Vagina (tissue), 2 donors: Measurements from ENCODE around the gene STARD7. TPM values are rescaled to one million over a fixed set of nuclear protein-coding genes. Genes with fewer than 3 reads are reported as not detected.

Experiments
- DNase-seq, 2 donors: peaks; one replicate each; pipeline ENCODE4 v3.0.0-alpha.2; 2017; ENCODE audit errors: extremely low spot score in 2 of 2
- H3K27ac ChIP-seq: fragments of 200-600 bp; sonication (generic); one replicate; pipeline ENCODE4 v1.5.1; 2019
- H3K27me3 ChIP-seq: fragments of 200-600 bp; sonication (generic); one replicate; pipeline ENCODE4 v1.5.1; 2019
- H3K36me3 ChIP-seq, 2 donors: fragments of 200-600 bp; sonication (generic); one replicate each; pipeline ENCODE4 v1.5.1; 2017 to 2019
- H3K4me1 ChIP-seq: fragments of 200-600 bp; sonication (generic); one replicate; pipeline ENCODE4 v1.5.1; 2019
- H3K4me3 ChIP-seq, 2 donors: fragments of 200-600 bp; sonication (generic); 1 replicate in 1 of 2; 2 replicates in 1 of 2; pipeline ENCODE4 v1.5.1; 2016 to 2019
- H3K9me3 ChIP-seq: fragments of 200-600 bp; sonication (generic); one replicate; pipeline ENCODE4 v1.5.1; 2019
- POLR2A ChIP-seq, 2 donors: fragments of 450-650 bp; IDR thresholded peaks; one replicate each; pipeline ENCODE4 v1.6.1; 2017; ENCODE audit warnings: antibody characterized with exemption in 2 of 2, mild to moderate bottlenecking in 2 of 2, moderate library complexity in 2 of 2
- POLR2AphosphoS5 ChIP-seq, 2 donors: sonication (generic); formaldehyde crosslinking; IDR thresholded peaks; one replicate each; pipeline ENCODE4 v1.9.0; 2017; ENCODE audit warnings: antibody characterized with exemption in 2 of 2, mild to moderate bottlenecking in 2 of 2, low read depth in 1 of 2; ENCODE audit not compliant: insufficient read depth in 1 of 2
- intact Hi-C: fragments of 100-400 bp; cut with DNase I; formaldehyde crosslinking; loops from one replicate; pipeline ENCODE4 v1.15.1; 2023
- total RNA-seq: library from RNA; depleted of rRNA; stranded (reverse); fragments of >200 nt; gene quantifications from one replicate; pipeline ENCODE4 v1.2.3, GENCODE V29; 2016
- TF ChIP-seq, protein P1 (sequence below), 3 experiments: fragments of 450-650 bp in 2 of 3; fragments of 200-600 bp in 1 of 3; sonication (generic) in 1 of 3; IDR thresholded peaks; one replicate each; pipeline ENCODE4 v1.5.1; 2017 to 2019; ENCODE audit warnings: antibody characterized with exemption in 3 of 3, mild to moderate bottlenecking in 2 of 3, moderate library complexity in 2 of 3

Gene STARD7
- total RNA-seq, 1 donor from 2014 or later: 69.5 TPM

DNA sequence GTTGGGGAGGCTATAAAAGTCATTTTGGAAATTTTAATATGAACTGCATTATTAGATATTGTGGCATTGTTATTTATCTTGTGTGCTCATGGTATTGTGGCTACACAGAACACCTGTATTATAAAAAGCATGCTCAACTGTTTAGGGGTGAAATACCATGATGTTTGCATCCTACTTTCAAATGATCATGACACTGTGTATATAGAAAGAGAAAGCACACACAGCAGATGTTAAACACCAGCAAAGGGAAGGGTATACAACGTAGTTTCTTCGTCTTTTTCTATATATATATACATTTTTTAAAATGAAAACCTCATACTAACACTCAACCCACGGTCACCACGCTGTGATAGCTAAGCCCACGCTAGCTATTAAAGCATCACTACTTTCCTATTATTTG lies 27.1 kb downstream of the STARD7 start:
- TF ChIP-seq, protein P1, sequence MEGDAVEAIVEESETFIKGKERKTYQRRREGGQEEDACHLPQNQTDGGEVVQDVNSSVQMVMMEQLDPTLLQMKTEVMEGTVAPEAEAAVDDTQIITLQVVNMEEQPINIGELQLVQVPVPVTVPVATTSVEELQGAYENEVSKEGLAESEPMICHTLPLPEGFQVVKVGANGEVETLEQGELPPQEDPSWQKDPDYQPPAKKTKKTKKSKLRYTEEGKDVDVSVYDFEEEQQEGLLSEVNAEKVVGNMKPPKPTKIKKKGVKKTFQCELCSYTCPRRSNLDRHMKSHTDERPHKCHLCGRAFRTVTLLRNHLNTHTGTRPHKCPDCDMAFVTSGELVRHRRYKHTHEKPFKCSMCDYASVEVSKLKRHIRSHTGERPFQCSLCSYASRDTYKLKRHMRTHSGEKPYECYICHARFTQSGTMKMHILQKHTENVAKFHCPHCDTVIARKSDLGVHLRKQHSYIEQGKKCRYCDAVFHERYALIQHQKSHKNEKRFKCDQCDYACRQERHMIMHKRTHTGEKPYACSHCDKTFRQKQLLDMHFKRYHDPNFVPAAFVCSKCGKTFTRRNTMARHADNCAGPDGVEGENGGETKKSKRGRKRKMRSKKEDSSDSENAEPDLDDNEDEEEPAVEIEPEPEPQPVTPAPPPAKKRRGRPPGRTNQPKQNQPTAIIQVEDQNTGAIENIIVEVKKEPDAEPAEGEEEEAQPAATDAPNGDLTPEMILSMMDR (IDR thresholded peaks at IDR 0.05): no peak
- TF ChIP-seq POLR2AphosphoS5 (IDR thresholded peaks at IDR 0.05; ENCODE audit: insufficient read depth in 1 of 2, low read depth in 1 of 2) (no peak), POLR2A (IDR thresholded peaks at IDR 0.05) (no peak)
- Histone ChIP-seq H3K27me3 (no peaks in the 10 kb centered on the region), H3K4me3 (no peak overlapping the region), H3K36me3 (peaks cover 0 to 28% of the 10 kb centered on the region in 2 donors), H3K9me3 (no peaks in the 10 kb centered on the region), H3K27ac (no peak overlapping the region), H3K4me1 (no peaks in the 10 kb centered on the region)
- intact Hi-C loops: no loop called here
- DNase-seq: no peak

DNA sequence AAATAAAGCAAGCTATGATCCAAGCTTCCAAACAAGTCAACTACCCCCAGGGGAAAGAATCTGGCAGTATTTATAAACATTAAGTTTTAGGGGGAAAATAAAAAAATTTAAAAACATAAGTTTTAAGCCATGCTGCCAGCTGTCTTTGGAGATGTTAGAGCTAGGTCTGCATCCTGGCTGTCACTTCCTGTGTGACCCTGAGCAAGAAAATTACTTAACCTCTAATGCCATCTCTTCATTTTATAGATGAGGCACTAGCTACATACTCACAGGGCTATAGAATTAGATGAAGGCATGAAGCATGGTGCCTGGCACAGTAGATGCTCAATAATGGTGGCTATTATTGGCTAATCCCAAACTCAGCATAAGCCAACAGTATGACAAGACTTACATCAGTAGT lies 28.1 kb downstream of the STARD7 start:
- no peak overlapping the region for H3K4me3 ChIP-seq
- H3K36me3 ChIP-seq: peaks cover 0 to 18% of the 10 kb centered on the region in 2 donors
- intact Hi-C loops: no loop called here
- TF ChIP-seq POLR2AphosphoS5 (IDR thresholded peaks at IDR 0.05; ENCODE audit: insufficient read depth in 1 of 2, low read depth in 1 of 2): no peak
- TF ChIP-seq, protein P1 (IDR thresholded peaks at IDR 0.05): no peak
- TF ChIP-seq POLR2A (IDR thresholded peaks at IDR 0.05): no peak
- no peak overlapping the region for H3K27ac ChIP-seq
- no peaks in the 10 kb centered on the region for H3K4me1 ChIP-seq
- H3K27me3 ChIP-seq: no peaks in the 10 kb centered on the region
- H3K9me3 ChIP-seq: no peaks in the 10 kb centered on the region
- DNase-seq: no peak

- Histone ChIP-seq H3K4me3 (no peak overlapping the region), H3K27me3 (no peaks in the 10 kb centered on the region), H3K27ac (no peak overlapping the region), H3K36me3 (peaks cover 0 to 13% of the 10 kb centered on the region in 2 donors), H3K4me1 (no peaks in the 10 kb centered on the region), H3K9me3 (no peaks in the 10 kb centered on the region)
- TF ChIP-seq POLR2AphosphoS5 (IDR thresholded peaks at IDR 0.05; ENCODE audit: insufficient read depth in 1 of 2, low read depth in 1 of 2) (no peak), POLR2A (IDR thresholded peaks at IDR 0.05) (no peak)
- intact Hi-C loops: no loop called here
- DNase-seq: no peak
Measured at GRCh38 chr2:96180002-96180401, 28.6 kb downstream of the STARD7 start.

GRCh38 chr2:96176661-96177060 lies 32.0 kb downstream of the STARD7 start:
- no peak for TF ChIP-seq POLR2A (IDR thresholded peaks at IDR 0.05)
- no peak for TF ChIP-seq POLR2AphosphoS5 (IDR thresholded peaks at IDR 0.05; ENCODE audit: insufficient read depth in 1 of 2, low read depth in 1 of 2)
- TF ChIP-seq, protein P1 (IDR thresholded peaks at IDR 0.05): no peak
- no peaks in the 10 kb centered on the region for H3K9me3 ChIP-seq
- H3K4me3 ChIP-seq: no peak overlapping the region
- intact Hi-C loops: no loop called here
- DNase-seq: no peak
- no peaks in the 10 kb centered on the region for H3K27me3 ChIP-seq
- H3K27ac ChIP-seq: no peak overlapping the region
- H3K4me1 ChIP-seq: no peaks in the 10 kb centered on the region
- no peaks in the 10 kb centered on the region for H3K36me3 ChIP-seq

DNA sequence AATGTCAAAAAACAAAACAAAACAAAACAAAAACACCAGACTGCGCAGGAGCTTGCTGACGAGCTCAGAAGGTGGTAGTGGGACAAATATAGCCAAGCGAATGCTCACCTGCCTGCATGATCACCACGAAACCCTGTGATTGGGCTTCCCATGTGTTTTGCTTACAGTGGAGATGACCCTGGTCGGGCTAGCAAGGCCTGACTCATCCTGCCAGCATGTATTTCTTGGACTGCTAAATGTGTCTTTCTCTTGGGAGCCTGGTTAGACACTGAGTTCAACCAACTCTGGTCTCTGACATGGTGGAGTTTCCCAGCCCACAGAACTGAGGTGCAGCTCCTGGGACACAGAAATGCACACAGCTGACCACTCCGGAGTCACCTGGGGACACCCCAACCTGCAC lies 32.7 kb downstream of the STARD7 start:
- intact Hi-C loops: no loop called here
- Histone ChIP-seq H3K4me3 (no peak overlapping the region), H3K27ac (no peak overlapping the region), H3K27me3 (no peaks in the 10 kb centered on the region), H3K36me3 (no peaks in the 10 kb centered on the region), H3K9me3 (no peaks in the 10 kb centered on the region), H3K4me1 (no peaks in the 10 kb centered on the region)
- no peak for DNase-seq
- TF ChIP-seq POLR2AphosphoS5 (IDR thresholded peaks at IDR 0.05; ENCODE audit: insufficient read depth in 1 of 2, low read depth in 1 of 2) (no peak), POLR2A (IDR thresholded peaks at IDR 0.05) (no peak)
- TF ChIP-seq, protein P1 (IDR thresholded peaks at IDR 0.05): no peak
